Erythroblast (primary cell): ENCODE measurements around the gene TULP3.

Experiments
- GATA1 ChIP-seq: IDR thresholded peaks from 2 replicates; pipeline ENCODE4 v1.6.1; 2011; ENCODE audit warnings: low read depth, mild to moderate bottlenecking, control low read depth, low read length, moderate library complexity
- POLR2A ChIP-seq: IDR thresholded peaks from 2 replicates; pipeline ENCODE4 v1.6.1; 2011; ENCODE audit warnings: mild to moderate bottlenecking, low read length

DNA sequence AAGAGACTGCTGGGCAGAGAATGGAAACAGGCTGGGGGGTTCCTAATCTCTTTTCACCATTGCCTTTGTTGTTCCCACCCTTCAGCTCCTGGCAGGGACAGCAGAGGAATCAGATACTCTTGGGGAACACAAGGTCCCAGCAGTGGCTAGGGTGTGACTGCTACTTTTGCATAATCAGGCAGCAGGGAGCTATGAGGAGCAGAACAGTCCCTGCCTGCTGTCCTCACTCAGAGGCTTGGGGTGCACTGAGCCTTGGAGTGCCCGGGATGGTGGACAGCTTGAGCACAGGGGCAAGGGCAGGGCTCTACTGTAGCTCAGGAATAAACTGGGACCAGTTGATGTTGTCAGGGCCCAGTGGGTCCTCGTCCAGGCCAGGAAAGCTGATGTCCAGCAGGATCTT is 32.4 kb upstream of the TULP3 start:
- no peak for TF ChIP-seq POLR2A
- TF ChIP-seq GATA1: no peak
